HuH-7.5 (cell line): ENCODE data around the gene PRKCD.

Source experiments
- DNase-seq: peaks from one replicate; pipeline ENCODE4 v3.0.0; 2011; ENCODE audit warnings: low spot score

Gene PRKCD

DNA sequence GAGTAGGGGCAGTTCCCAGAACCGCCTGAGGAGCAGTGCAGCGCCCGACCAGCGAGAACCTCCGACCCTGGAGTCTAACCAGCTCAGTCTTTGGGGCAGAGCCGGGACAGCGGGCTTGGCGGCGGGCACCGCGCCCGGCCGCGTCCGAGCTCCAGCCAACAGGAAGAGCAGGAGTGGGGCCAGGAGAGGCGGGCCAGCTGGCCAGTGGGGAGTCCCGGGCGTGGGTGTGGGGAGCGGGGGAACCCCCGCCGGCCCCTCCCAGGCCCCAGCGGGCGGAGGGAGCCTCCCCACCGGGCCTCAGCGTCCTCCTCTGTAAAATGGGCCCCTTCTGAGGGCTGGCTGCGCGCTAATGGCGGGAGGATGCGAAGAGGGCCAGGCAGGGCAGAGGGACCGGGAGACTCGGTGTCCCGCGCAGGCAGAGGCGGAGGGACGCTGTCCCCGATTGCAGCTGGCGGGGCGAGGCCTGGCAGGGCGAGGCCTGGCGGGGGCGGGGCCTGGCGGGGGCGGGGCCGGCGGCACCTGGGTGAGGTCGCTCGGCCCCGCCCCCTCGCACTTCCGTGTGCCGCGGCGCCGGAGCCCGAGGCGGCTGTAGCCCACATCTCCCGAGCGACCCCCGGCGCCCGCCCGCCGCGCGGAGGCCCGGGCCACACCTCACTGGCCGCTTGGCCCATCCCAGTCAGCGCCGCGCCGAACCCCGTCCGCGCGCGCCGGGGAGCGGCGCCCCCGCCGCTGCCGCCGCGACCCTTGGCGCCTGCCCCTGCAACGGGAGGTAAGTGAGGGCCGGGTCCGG is at the start of gene PRKCD:
Gene PRKCD (plus strand): TSS at position 550 of the 790 bp plus-strand sequence. CDS start 17,214 bp downstream, outside the sequence.
- DNase-seq, result peak; percentile 70

GRCh38 chr3:53111822-53112221 is 49.2 kb upstream of the PRKCD start:
- no peak for DNase-seq

- no peak for DNase-seq
These were observed 47.6 kb upstream of the PRKCD start for GRCh38 chr3:53113293-53114010.

DNA sequence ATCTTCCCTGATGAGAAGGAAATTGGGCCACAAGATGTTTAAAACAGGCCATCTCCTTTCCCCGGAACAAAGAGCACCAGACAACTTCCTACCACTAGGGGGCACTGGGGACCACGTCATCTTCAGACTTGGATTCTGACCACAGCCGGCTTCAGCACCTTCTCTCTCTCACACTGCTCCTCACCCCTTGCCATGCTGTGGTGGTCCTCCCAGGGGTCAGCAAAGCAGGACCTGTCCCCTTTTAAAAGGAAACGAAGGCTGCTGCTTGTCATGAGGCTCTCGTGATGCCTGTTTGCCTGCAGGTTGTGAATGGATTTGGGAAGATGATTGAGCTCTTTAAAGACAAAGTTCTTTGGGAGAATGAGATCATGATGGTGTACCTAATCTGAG is 47.0 kb upstream of the PRKCD start:
- DNase-seq, result no peak

GRCh38 chr3:53114412-53115074 is 46.5 kb upstream of the PRKCD start:
- no peak for DNase-seq

DNA sequence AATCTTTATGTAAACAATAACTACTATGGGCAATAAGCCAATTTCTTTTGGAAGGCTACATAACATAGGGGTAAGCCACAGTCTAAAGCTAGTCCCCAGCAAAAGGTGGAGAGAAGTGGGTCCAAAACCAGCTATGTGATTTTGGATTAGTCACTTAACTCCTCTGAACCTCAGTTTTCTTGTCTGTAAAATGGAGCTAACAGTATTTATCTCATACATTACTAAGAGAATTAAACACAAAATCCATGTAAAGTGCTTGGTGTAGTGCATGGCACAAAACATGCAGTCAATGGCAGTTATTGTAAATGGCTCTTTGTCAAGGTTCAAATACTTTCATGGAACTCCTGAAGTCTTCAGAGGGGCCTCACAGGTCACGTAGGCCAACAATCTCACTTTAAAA is 44.1 kb upstream of the PRKCD start:
- no peak for DNase-seq

DNA sequence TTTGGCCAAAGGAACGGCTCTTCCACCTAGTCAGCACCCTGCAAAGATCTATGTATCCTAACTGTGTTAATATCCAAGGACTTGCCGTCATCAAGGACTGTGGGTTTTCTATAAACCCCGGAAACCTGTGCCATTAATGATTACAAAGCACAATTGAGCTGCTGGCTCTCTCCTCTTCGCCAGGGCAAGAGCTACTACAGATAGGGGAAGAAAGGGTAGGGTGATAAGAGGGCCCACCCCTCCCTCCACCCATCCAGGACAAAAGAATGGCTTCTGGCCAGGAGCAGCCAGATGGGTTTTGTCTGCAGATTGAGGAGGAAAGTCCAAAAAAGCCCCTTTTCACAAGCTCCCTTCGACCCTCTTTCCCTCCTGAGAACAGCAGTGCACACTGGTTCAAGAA is 40.7 kb upstream of the PRKCD start:
- DNase-seq, result no peak

GRCh38 chr3:53122255-53122932 is 38.6 kb upstream of the PRKCD start:
- no peak for DNase-seq

- no peak for DNase-seq
These were observed 38.1 kb upstream of the PRKCD start for GRCh38 chr3:53122933-53123305.

DNA sequence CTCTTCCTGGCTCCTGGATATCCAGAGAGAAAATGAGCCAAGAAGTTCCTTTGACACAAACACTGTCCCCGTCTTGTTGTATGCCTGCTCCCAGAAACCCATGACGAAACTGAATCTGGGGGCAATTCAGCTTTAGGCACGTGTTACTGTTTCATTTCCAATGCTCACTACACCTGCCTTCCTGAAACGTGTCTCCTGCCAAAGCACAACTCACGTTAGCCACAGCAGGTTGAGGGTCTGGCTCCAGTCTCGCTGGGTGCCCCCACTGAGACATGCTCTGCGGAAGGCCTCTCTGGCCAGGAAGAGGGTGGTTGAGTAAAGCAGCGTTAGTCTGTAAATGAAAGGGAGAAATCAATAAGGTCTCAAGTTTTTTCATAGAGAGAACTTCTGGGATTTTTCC is 37.5 kb upstream of the PRKCD start:
- no peak for DNase-seq

GRCh38 chr3:53123953-53124352 is 37.1 kb upstream of the PRKCD start:
- DNase-seq, result no peak

DNA sequence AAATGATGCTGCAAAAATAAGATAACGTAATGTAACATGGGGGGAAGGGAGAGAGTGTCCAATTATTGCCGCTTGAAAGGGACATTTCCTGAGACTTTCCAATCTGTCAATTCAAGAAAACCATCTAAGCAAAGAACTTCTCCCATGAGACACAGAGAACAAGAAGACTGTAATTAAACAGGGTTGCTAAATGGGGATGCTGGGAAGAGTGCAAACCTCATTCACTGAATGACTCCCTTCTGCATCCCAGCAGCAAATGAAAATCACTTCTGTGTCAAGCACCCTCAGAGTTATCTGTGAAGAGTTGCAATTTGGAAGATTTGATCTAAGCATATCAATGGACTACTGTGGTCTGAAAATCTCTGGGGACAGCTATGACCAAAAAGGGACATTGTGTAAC is 34.4 kb upstream of the PRKCD start:
- DNase-seq, result no peak

GRCh38 chr3:53129344-53129743 is 31.7 kb upstream of the PRKCD start:
- DNase-seq, result no peak

DNA sequence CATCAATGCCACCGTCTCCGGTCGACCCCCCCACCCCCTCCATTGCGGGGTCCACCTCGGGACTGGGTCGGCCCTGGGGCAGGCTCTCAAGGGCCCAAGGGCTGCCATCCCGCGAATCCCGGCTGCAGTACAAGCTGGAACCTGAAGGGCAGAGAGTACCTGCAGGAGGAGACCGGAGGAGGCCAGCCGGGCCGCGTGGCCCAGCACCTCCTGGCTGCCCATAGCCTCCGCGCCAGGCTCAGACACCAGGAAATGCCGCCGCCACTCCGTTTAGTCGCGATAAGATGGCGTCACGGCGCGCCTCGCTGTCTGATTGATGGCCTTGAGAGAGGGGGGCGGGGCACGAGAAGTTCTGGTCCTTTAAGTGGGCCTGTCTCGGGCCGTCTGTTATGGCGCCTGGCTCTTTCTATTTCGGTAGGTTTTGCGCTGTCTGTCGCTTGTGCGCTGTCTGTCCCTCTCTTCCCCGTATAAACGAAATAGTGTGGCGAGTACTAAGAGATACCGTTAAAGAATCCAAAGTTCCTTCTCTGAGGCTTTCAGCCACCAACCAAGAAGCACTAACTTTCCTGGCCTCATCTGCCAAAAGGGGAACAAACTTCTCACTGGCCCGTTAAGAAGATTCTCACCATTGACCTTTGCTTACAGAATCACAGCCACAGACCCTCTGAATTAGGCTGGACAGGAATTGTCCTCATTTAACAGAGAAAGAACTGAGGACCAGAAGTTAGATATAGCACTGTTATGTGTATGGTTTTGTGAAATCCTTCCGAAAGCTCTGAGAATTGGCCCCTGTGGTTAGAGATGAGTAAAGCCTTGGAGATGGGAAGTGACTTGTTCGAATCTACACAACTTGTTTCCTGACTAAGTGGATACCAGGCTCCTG is 30.6 kb upstream of the PRKCD start, which contains the start of gene RFT1:
Gene RFT1 (minus strand): TSS at position 257 of the 883 bp plus-strand sequence. CDS start 35 bp downstream, at position 222.
- DNase-seq, result no peak

DNA sequence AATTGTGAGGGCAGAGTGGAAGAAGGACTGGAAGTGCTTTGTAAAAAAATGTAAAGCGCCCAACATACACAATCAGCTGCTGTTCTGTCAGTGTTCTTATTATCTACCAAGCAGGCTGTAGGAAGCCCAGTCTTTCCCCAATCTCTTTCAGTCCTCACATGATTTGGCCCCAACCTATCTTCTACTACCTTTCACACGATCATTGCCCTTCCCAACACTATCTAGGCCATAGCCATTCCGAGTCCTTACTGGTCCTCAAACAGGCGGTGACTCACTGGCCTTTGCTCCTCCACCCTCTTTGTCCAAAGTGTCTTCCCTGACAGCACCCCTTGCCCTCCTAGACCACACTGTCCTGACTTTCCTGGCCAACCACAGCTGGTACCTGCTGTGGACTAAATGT is 29.9 kb upstream of the PRKCD start:
- DNase-seq, result no peak

GRCh38 chr3:53132347-53132746 is 28.7 kb upstream of the PRKCD start:
- no peak for DNase-seq

DNA sequence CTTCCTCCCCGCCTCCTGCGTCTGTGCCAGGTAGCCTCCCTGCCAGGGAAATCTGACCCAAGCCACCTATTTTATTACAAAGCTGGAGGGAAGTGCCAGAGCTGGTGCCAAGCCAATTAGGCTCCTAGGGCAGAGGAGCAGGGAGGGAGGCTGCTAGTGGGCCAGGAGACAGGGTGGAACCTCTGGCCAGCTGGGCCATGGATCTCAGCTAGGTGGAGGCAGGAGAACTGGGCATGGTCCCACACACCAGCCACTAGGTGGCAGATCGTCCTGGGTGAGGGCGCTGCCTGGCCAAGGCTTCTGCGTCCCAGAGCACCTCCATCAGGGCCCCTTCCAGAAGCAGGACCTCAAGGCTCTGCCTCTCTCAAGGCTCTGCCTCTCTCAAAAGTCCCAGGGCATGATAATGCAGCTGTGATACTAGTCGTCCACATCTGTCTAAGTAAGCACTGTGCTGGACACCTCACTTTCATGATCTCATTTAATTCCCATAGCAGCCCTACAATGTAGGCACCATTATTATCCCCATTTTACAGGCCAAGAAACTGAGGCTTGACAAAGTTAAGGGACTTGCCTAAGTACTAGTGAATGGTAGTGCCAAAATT is 26.3 kb upstream of the PRKCD start:
- DNase-seq, result peak; percentile 46

DNA sequence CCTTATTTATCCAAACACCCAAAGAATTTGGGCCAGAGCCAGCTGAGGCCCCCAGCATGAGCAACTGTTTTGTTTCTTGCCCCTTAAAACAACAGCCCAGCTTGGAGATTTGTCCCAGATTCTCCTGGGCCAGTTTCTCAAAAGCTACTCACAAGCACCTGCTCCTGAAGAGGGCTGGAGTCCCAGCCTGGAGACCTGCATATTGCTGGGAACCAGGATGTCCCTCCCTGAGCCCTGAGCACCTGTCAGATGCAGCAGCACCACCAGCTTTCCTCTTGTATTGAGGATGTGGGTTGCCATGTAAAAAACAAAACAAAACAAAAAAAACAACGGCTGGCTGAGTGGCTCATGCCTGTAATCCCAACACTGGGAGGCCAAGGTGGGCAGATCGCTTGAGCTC is 23.8 kb upstream of the PRKCD start:
- DNase-seq, result no peak

GRCh38 chr3:53137835-53138446 is 23.1 kb upstream of the PRKCD start:
- no peak for DNase-seq
